ENCODE data around the gene OR2G6.
"Not testable (repeated sequence)": the region's sequence is repeated elsewhere in the genome, so short reads cannot be mapped to it uniquely, and the experiment has no call there.

DNA sequence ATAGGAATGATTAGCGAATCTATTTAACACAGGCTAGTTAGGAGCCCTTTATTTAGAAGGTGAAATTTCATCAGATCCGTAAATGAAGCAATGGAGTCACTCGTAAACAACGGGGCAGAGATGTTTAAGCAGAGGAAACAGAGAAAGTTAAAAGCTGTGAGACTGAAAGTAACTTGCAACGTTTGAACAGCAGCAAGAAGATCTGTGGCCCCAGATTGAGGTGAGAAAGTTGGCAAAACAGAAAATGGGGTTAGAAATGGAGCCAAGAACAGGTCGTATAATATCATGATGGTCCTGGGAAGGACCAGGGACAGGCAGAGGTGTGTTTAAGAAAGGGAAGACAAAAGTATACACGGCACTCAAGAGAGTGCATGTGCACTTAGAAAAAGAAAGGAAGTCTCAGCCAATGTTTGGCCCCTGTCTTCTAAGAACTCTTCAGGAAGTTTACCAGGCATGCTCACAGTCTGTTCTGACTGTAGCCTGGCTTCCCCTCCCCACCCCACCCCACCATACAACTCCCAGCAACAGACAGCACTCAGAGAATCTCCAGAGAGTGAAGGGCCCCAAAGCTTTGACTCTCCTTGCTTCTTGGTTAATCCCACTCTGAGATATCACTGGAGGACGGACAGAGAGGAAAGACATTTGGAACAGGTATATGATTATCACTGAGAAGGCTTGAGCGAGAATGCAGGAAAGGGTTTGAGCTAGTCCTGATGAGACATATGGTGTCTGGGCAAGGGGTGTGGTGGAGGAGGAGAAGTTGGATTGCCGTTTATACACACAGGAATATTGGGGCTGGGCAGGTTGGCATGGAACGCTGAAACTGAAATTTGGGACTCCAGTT lies 57.9 kb downstream of the OR2G6 start:
- TF ChIP-seq EP300 (IDR thresholded peaks at IDR 0.05): not testable (repeated sequence)
- TF ChIP-seq, protein P1, sequence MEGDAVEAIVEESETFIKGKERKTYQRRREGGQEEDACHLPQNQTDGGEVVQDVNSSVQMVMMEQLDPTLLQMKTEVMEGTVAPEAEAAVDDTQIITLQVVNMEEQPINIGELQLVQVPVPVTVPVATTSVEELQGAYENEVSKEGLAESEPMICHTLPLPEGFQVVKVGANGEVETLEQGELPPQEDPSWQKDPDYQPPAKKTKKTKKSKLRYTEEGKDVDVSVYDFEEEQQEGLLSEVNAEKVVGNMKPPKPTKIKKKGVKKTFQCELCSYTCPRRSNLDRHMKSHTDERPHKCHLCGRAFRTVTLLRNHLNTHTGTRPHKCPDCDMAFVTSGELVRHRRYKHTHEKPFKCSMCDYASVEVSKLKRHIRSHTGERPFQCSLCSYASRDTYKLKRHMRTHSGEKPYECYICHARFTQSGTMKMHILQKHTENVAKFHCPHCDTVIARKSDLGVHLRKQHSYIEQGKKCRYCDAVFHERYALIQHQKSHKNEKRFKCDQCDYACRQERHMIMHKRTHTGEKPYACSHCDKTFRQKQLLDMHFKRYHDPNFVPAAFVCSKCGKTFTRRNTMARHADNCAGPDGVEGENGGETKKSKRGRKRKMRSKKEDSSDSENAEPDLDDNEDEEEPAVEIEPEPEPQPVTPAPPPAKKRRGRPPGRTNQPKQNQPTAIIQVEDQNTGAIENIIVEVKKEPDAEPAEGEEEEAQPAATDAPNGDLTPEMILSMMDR (IDR thresholded peaks at IDR 0.05): not testable (repeated sequence)
